ENCODE data around the gene NTN1. TPM values are rescaled to one million over a fixed set of nuclear protein-coding genes. Genes with fewer than 3 reads are reported as not detected.

The NTN1 gene
- total RNA-seq, 1 donor from 2014 or later, result 4.7 TPM

- Histone ChIP-seq H3K4me3 (no peak overlapping the region), H3K27me3 (no peaks in the 10 kb centered on the region), H3K9me3 (no peaks in the 10 kb centered on the region), H3K27ac (no peak overlapping the region), H3K4me1 (peaks cover 45% of the 10 kb centered on the region), H3K36me3 (no peaks in the 10 kb centered on the region)
- DNase-seq (ENCODE audit: extremely low spot score in 2 of 2), result no peak
- no peak for TF ChIP-seq POLR2AphosphoS5 (IDR thresholded peaks at IDR 0.05; ENCODE audit: insufficient read depth in 1 of 2, low read depth in 1 of 2)
- TF ChIP-seq POLR2A (IDR thresholded peaks at IDR 0.05), result no peak
- no peak for TF ChIP-seq CTCF (IDR thresholded peaks at IDR 0.05)
- intact Hi-C loops (cut with DNase I), result no loop called here
Observed at GRCh38 chr17:9235346-9235745, 214.0 kb downstream of the NTN1 start.

- Histone ChIP-seq H3K9me3 (no peaks in the 10 kb centered on the region), H3K4me1 (peaks cover 53% of the 10 kb centered on the region), H3K27me3 (no peaks in the 10 kb centered on the region), H3K4me3 (no peak overlapping the region), H3K27ac (peak overlapping the region; percentile 10), H3K36me3 (no peaks in the 10 kb centered on the region)
- TF ChIP-seq POLR2A (IDR thresholded peaks at IDR 0.05) (no peak), POLR2AphosphoS5 (IDR thresholded peaks at IDR 0.05; ENCODE audit: insufficient read depth in 1 of 2, low read depth in 1 of 2) (no peak), CTCF (IDR thresholded peaks at IDR 0.05) (no peak)
- no peak for DNase-seq (ENCODE audit: extremely low spot score in 2 of 2)
- intact Hi-C loops (cut with DNase I), result no loop called here
Observed at GRCh38 chr17:9236286-9237052, 215.2 kb downstream of the NTN1 start.

GRCh38 chr17:9237053-9237410 is 215.7 kb downstream of the NTN1 start:
- Histone ChIP-seq H3K27ac (peak overlapping the region; percentile 10), H3K4me1 (peaks cover 53% of the 10 kb centered on the region), H3K27me3 (no peaks in the 10 kb centered on the region), H3K9me3 (no peaks in the 10 kb centered on the region), H3K4me3 (no peak overlapping the region), H3K36me3 (no peaks in the 10 kb centered on the region)
- intact Hi-C loops (cut with DNase I), result no loop called here
- no peak for TF ChIP-seq CTCF (IDR thresholded peaks at IDR 0.05)
- no peak for TF ChIP-seq POLR2AphosphoS5 (IDR thresholded peaks at IDR 0.05; ENCODE audit: insufficient read depth in 1 of 2, low read depth in 1 of 2)
- TF ChIP-seq POLR2A (IDR thresholded peaks at IDR 0.05), result no peak
- no peak for DNase-seq (ENCODE audit: extremely low spot score in 2 of 2)

- Histone ChIP-seq H3K27ac (peak overlapping the region; percentile 5), H3K27me3 (no peaks in the 10 kb centered on the region), H3K9me3 (no peaks in the 10 kb centered on the region), H3K4me1 (peaks cover 53% of the 10 kb centered on the region), H3K4me3 (no peak overlapping the region), H3K36me3 (no peaks in the 10 kb centered on the region)
- intact Hi-C loops (cut with DNase I), result no loop called here
- DNase-seq (ENCODE audit: extremely low spot score in 2 of 2), result no peak
- TF ChIP-seq POLR2A (IDR thresholded peaks at IDR 0.05), result no peak
Observed at GRCh38 chr17:9237661-9238301, 216.5 kb downstream of the NTN1 start.

- intact Hi-C loops (cut with DNase I), result no loop called here
- peak overlapping the region; percentile 52 to 77 for H3K4me3 ChIP-seq
- TF ChIP-seq POLR2A (IDR thresholded peaks at IDR 0.05) (no peak), CTCF (IDR thresholded peaks at IDR 0.05) (no peak), POLR2AphosphoS5 (IDR thresholded peaks at IDR 0.05; ENCODE audit: insufficient read depth in 1 of 2, low read depth in 1 of 2) (no peak)
- no peak for DNase-seq (ENCODE audit: extremely low spot score in 2 of 2)
- H3K27ac ChIP-seq, result peak overlapping the region; percentile 97
- no peaks in the 10 kb centered on the region for H3K36me3 ChIP-seq
- no peaks in the 10 kb centered on the region for H3K27me3 ChIP-seq
- no peaks in the 10 kb centered on the region for H3K9me3 ChIP-seq
- peaks cover 54% of the 10 kb centered on the region for H3K4me1 ChIP-seq
Observed at GRCh38 chr17:9238340-9239245, 217.3 kb downstream of the NTN1 start.
